Small intestine (tissue), 7 donors: ENCODE measurements around the gene ACVR2B. TPM values are rescaled to one million over a fixed set of nuclear protein-coding genes. Genes with fewer than 3 reads are reported as not detected.
A peak's percentile ranks its signal among the peaks of the same experiment; 100 is the strongest.

Source experiments
- DNase-seq, 2 donors: peaks; one replicate each; pipeline versions ENCODE4 v3.0.0 to v3.0.0-alpha.2; 2013
- FAIRE-seq: peaks from 2 replicates; lab custom pipeline; 2012; peaks lifted over from hg19 to GRCh38; lab: Jason Lieb, UNC
- H3K27ac ChIP-seq, 3 donors: one replicate each; pipeline ENCODE4 v1.5.1; 2013; ENCODE audit warnings: low read length in 2 of 3, mild to moderate bottlenecking in 2 of 3, control low read depth in 1 of 3, inconsistent platforms in 1 of 3, low read depth in 1 of 3, moderate library complexity in 1 of 3
- H3K27me3 ChIP-seq, 3 donors: one replicate each; pipeline ENCODE4 v1.6.1; 2013; ENCODE audit warnings: low read length in 3 of 3, inconsistent platforms in 1 of 3; ENCODE audit not compliant: control insufficient read depth in 3 of 3, insufficient read depth in 3 of 3
- H3K36me3 ChIP-seq, 3 donors: one replicate each; pipeline ENCODE4 v1.6.1; 2013; ENCODE audit warnings: low read length in 3 of 3, inconsistent platforms in 1 of 3, low read depth in 1 of 3, mild to moderate bottlenecking in 1 of 3, moderate library complexity in 1 of 3; ENCODE audit not compliant: control insufficient read depth in 3 of 3, insufficient read depth in 2 of 3
- H3K4me1 ChIP-seq, 3 donors: one replicate each; pipeline ENCODE4 v1.6.1; 2013; ENCODE audit warnings: low read length in 2 of 3, inconsistent platforms in 1 of 3, low read depth in 1 of 3, mild to moderate bottlenecking in 1 of 3, moderate library complexity in 1 of 3; ENCODE audit not compliant: control insufficient read depth in 3 of 3, insufficient read depth in 2 of 3
- H3K4me3 ChIP-seq, 3 donors: one replicate each; pipeline ENCODE4 v1.5.1; 2013; ENCODE audit warnings: low read length in 3 of 3, control low read depth in 1 of 3, inconsistent platforms in 1 of 3, low read depth in 1 of 3, mild to moderate bottlenecking in 1 of 3, moderate library complexity in 1 of 3
- H3K9me3 ChIP-seq, 2 donors: one replicate each; pipeline ENCODE4 v1.6.1; 2013; ENCODE audit warnings: low read depth in 1 of 2, low read length in 1 of 2; ENCODE audit not compliant: control insufficient read depth in 2 of 2, insufficient read depth in 1 of 2
- WGBS, 3 donors: extraction: QIAGEN DNeasy Blood & Tissue Kit; methylation state at CpG; one replicate each; pipeline ENCODE4 v1.1.7; 2013; 5-methylcytosine and 5-hydroxymethylcytosine counted together
- polyA plus RNA-seq, 4 donors: library from polyadenylated mRNA; stranded (reverse) in 3 of 4; unstranded in 1 of 4; fragments of 200-250 nt in 3 of 4; fragments of 120-200 nt in 1 of 4; gene quantifications; one replicate each; pipeline versions ENCODE4 v1.2.1 to v1.2.3, GENCODE V29; 2013
- donor health status: healthy with polysubstance abuse.
- donor health status: control.
- donor health status: control.
- donor health status: Bipolar disorder and iron deficiency.
- donor health status: healthy.

ACVR2B gene
- polyA plus RNA-seq, 4 donors: 0.22 to 8.3 (median 1.1) TPM

DNA sequence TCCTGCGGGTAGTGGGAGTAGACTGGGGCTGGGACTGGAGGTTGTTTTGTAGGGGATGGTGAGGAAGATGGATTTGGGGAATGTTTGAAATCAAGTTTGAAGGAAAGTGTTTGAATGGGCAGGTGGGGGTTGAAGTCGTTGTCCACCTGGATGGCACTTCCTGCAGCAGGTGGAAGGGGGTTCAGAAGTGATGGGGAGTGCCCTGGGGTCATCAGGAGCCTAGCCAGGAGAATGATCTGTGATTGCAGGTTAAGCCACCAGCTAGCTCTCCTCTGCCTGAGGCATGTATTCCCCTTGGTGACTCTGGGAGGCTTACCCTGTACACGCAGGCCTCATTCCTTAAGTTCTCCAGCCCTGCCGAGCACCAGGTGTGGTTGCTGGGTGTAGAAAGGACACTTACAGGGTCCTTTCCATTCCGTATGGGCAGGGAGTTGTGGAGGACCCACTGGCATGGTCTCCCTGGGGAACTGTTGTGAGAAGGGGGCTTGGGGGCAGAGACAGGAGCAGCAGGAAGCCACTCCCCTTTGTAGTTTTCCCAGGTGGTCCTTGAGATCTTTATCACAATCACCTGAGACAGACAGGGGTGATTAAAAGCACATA is 22.6 kb downstream of the ACVR2B start:
- Histone ChIP-seq H3K9me3 (no peaks in the 10 kb centered on the region), H3K36me3 (peaks cover 0 to 56% (median 2%) of the 10 kb centered on the region in 3 donors), H3K27ac (no peak overlapping the region), H3K27me3 (no peaks in the 10 kb centered on the region), H3K4me1 (peaks cover 0 to 21% (median 2%) of the 10 kb centered on the region in 3 donors), H3K4me3 (no peak overlapping the region)
- whole genome bisulfite sequencing, 3 donors: 75 to 80% (median 76%) methylated on average over 5 of the region's 5 CpGs
- DNase-seq (no peak), FAIRE-seq (no peak)

DNA sequence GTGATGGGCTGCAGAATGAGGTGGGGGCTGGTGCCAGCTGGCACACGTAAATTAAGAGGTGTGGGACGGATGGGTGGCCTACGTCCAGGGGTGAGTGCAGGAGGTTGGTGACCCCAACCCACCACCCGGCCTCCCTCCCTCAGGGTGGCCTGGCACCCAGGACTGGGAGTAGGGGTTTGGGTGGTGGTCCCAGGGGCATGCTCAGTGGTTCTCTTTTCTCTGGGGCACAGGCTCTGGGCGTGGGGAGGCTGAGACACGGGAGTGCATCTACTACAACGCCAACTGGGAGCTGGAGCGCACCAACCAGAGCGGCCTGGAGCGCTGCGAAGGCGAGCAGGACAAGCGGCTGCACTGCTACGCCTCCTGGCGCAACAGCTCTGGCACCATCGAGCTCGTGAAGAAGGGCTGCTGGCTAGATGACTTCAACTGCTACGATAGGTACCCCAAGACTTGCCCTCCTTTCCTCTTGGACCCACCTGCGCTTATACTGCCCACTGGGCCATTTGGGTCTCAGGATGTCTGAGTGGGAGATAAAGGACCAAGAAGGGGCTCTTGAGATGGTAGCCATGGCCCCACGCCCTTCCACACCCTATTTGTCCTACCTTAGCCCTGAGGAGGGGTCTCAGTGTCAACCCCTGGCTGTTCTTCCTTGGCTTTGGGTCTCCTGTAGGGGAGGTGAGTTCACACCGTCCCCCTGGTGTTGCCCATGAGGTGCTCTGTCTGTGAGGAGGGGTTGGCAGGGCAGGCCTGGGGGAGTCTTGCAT is 23.5 kb downstream of the ACVR2B start:
- H3K9me3 ChIP-seq: no peaks in the 10 kb centered on the region
- H3K27me3 ChIP-seq: no peaks in the 10 kb centered on the region
- FAIRE-seq: no peak
- H3K4me1 ChIP-seq: peaks cover 0 to 12% (median 2%) of the 10 kb centered on the region in 3 donors
- peaks cover 0 to 59% (median 5%) of the 10 kb centered on the region in 3 donors for H3K36me3 ChIP-seq
- no peak overlapping the region for H3K4me3 ChIP-seq
- no peak overlapping the region for H3K27ac ChIP-seq
- WGBS, 3 donors: 92 to 93% (median 92%) methylated on average over 20 to 21 of the region's 21 CpGs
- no peak for DNase-seq

DNA sequence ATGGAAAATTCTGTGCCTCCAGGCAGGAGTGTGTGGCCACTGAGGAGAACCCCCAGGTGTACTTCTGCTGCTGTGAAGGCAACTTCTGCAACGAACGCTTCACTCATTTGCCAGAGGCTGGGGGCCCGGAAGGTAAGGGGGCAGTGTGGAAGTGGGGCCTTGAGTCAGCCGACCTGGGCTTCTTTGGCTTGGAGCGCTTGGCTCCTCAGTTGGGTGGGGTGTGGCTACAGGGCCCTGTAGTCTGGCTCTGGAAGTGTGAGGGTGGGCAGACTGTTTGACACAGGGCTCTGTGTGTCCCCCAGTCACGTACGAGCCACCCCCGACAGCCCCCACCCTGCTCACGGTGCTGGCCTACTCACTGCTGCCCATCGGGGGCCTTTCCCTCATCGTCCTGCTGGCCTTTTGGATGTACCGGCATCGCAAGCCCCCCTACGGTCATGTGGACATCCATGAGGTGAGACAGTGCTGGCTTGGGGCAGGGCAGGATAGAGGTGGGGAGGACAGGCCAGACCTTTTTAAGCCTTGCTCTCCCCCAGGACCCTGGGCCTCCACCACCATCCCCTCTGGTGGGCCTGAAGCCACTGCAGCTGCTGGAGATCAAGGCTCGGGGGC is 24.3 kb downstream of the ACVR2B start:
- DNase-seq (no peak), FAIRE-seq (no peak)
- Histone ChIP-seq H3K36me3 (peaks cover 5 to 59% (median 8%) of the 10 kb centered on the region in 3 donors), H3K4me3 (no peak overlapping the region), H3K9me3 (no peaks in the 10 kb centered on the region), H3K4me1 (peaks cover 0 to 6% (median 2%) of the 10 kb centered on the region in 3 donors), H3K27me3 (no peaks in the 10 kb centered on the region), H3K27ac (no peak overlapping the region)
- WGBS, 3 donors: 88 to 90% (median 90%) methylated on average over 14 to 15 of the region's 15 CpGs

DNA sequence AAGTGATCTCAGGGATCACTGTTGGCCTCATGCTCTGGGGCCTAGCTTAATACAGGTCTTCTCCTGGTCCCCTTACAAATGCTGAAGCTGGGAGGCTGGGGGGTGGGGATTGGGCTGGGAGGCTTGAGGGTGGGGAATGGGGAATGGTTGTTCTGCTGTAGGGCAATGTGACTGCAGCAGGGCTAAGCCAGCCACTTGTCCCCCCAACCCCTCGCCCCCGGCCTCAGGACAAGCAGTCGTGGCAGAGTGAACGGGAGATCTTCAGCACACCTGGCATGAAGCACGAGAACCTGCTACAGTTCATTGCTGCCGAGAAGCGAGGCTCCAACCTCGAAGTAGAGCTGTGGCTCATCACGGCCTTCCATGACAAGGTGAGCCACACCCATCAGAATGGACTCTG is 25.2 kb downstream of the ACVR2B start:
- peaks cover 7 to 63% (median 8%) of the 10 kb centered on the region in 3 donors for H3K36me3 ChIP-seq
- no peak for DNase-seq
- H3K4me1 ChIP-seq: no peaks in the 10 kb centered on the region
- WGBS, 3 donors: 84 to 91% (median 88%) methylated on average over 9 of the region's 9 CpGs
- no peaks in the 10 kb centered on the region for H3K27me3 ChIP-seq
- no peaks in the 10 kb centered on the region for H3K9me3 ChIP-seq
- no peak overlapping the region for H3K27ac ChIP-seq
- no peak overlapping the region for H3K4me3 ChIP-seq
- FAIRE-seq: no peak

DNA sequence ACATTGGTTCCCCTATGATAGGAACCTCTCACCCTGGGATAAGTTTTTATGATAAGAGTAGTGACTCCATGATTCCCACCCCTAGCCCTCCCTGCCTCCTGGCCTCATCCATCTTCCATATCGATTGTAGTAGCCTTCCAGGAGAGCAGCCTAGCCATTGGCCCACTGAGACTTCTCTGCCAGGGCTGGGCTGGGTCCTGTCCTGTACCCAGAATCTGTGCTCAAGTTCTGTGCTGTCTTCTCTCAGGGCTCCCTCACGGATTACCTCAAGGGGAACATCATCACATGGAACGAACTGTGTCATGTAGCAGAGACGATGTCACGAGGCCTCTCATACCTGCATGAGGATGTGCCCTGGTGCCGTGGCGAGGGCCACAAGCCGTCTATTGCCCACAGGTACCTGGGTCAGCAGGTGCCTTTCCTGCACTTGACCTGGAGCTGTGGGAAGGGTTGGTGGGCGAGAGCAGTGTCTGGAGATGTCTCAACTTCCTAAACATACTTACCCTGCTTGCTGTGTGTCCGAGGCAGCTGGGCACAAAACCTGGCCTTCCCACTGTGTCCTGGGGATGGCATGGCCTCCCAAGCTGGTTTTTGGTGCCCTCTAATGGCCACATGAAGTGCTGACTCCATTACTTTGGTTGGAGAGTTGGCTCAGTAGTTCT is 25.9 kb downstream of the ACVR2B start:
- 67 to 74% (median 71%) methylated on average over 10 of the region's 10 CpGs for WGBS, 3 donors
- H3K36me3 ChIP-seq: peaks cover 7 to 68% (median 8%) of the 10 kb centered on the region in 3 donors
- DNase-seq (peak; percentile 67 to 72), FAIRE-seq (no peak)
- no peak overlapping the region for H3K27ac ChIP-seq
- H3K4me1 ChIP-seq: no peaks in the 10 kb centered on the region
- H3K9me3 ChIP-seq: no peaks in the 10 kb centered on the region
- no peaks in the 10 kb centered on the region for H3K27me3 ChIP-seq
- no peak overlapping the region for H3K4me3 ChIP-seq

DNA sequence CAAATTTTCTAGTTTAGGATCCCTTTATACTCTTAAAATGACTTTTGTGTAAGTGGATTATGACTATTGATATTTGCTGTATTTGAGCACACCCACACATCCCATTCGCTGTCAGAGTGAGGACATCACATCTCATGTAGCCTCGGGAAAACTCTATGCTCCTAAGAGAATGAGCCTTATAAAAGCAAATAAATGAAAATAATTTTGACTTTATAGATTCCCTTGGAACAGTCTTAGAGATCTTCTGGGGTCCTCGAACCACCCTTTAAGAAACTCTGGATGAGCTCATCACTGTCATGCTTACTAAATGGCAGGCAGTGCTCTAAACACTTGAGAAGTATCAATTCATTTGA is 26.4 kb downstream of the ACVR2B start:
- DNase-seq: no peak
- H3K9me3 ChIP-seq: no peaks in the 10 kb centered on the region
- H3K4me1 ChIP-seq: no peaks in the 10 kb centered on the region
- 62 to 78% (median 67%) methylated on average over 3 of the region's 3 CpGs for WGBS, 3 donors
- H3K27ac ChIP-seq: no peak overlapping the region
- H3K27me3 ChIP-seq: no peaks in the 10 kb centered on the region
- FAIRE-seq: no peak
- peaks cover 7 to 70% (median 8%) of the 10 kb centered on the region in 3 donors for H3K36me3 ChIP-seq
- no peak overlapping the region for H3K4me3 ChIP-seq

DNA sequence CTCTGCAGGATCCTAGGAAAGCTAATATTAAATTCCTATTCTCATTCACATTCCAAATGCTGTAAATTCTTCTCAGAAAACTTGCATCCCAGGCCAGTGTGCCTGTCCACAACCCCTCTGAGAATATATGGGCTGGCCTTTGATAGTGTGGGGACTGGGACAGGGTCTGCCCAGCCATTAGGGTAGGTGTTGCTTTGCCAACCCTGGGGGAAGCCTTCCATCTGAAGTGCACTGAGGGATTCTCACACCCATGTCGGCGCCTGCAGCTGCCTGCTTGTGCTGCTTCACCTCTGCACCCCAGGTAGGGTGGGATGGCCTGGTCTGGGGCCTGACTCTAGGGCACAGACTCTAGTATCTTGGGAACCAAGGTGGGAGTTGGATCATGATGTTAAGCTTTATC is 27.2 kb downstream of the ACVR2B start:
- Histone ChIP-seq H3K9me3 (no peaks in the 10 kb centered on the region), H3K27me3 (no peaks in the 10 kb centered on the region), H3K4me1 (no peaks in the 10 kb centered on the region), H3K4me3 (no peak overlapping the region), H3K36me3 (peaks cover 7 to 73% (median 8%) of the 10 kb centered on the region in 3 donors), H3K27ac (no peak overlapping the region)
- 87 to 97% (median 92%) methylated on average over 2 of the region's 2 CpGs for WGBS, 3 donors
- DNase-seq (no peak), FAIRE-seq (no peak)

DNA sequence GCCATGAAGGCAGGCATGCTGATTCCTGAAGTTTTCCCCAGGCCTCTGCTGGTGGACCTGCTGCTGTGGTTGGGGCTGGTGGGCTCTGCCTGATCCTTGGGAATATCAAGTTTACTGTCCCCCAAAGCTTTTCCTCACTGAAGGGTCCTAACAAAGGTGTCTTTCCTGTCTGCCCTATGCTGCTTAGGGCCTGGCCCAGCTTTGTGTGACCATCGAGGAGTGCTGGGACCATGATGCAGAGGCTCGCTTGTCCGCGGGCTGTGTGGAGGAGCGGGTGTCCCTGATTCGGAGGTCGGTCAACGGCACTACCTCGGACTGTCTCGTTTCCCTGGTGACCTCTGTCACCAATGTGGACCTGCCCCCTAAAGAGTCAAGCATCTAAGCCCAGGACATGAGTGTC is 29.3 kb downstream of the ACVR2B start:
- no peak overlapping the region for H3K4me3 ChIP-seq
- H3K4me1 ChIP-seq: no peaks in the 10 kb centered on the region
- WGBS, 3 donors: 85 to 94% (median 90%) methylated on average over 10 of the region's 10 CpGs
- FAIRE-seq: no peak
- no peak for DNase-seq
- no peak overlapping the region for H3K27ac ChIP-seq
- H3K27me3 ChIP-seq: no peaks in the 10 kb centered on the region
- H3K36me3 ChIP-seq: peaks cover 7 to 75% (median 8%) of the 10 kb centered on the region in 3 donors
- no peaks in the 10 kb centered on the region for H3K9me3 ChIP-seq
